ENCODE measurements around the gene GGN. TPM values are rescaled to one million over a fixed set of nuclear protein-coding genes. Genes with fewer than 3 reads are reported as not detected.

Gene GGN
- total RNA-seq, 1 donor from 2014 or later, result 1.1 TPM

DNA sequence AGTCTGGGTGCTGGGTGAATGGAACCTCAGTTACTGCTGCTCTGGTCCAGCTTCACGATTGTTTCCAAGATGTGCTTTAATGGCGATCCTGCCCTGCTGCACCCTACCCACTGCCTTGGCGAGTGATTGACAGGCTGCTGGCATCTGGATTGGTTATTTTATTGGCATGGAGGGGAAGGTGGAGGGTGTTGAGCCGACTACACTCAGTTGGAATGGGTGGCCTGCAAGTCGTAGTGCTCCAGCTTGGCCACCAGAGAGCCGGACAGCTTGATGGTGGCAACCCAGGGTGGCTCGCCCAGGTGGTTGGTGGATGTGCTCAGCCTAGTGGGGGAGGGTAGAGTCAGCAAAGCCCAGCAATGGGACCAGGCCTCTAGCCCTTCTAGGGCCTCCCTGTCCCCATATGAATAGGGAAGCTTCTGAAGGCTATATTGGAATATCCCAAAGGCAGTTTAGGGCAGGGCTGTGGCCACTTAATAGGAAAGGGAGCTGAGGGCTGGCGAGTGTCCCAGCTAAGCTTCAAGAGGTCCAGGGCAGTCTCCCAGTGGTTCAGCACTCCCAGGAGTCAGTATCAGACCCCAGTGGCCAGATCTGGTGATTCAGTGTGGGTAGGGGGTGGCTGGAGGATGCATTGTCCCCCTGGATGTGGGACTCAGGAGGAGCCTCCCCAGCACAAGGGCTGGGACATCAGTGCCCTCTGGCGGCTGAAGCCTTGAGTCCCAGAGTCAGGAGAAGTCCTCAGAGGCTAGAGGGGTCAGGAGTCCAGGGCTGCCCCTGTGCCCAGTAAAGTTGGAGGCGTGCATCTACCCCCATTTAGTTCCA lies 3.4 kb downstream of the GGN start:
- H3K4me1 Mint-ChIP-seq (ENCODE audit: unreplicated experiment), result peaks cover 9% of the 10 kb centered on the region
- peaks cover 18% of the 10 kb centered on the region for H3K36me3 Mint-ChIP-seq
- H3K4me3 Mint-ChIP-seq, result peak overlapping the region; percentile 36
- H3K27me3 Mint-ChIP-seq, result peaks cover 9% of the 10 kb centered on the region
- peak; percentile 31 for TF ChIP-seq CTCF (conservative IDR thresholded peaks at IDR 0.05)
- H3K9me3 Mint-ChIP-seq, result no peaks in the 10 kb centered on the region
- H3K27ac Mint-ChIP-seq, result peak overlapping the region; percentile 51
- no peak for DNase-seq (ENCODE audit: extremely low spot score, unreplicated experiment)

GRCh38 chr19:38383743-38384142 lies 4.1 kb downstream of the GGN start:
- H3K27me3 Mint-ChIP-seq, result peaks cover 8% of the 10 kb centered on the region

DNA sequence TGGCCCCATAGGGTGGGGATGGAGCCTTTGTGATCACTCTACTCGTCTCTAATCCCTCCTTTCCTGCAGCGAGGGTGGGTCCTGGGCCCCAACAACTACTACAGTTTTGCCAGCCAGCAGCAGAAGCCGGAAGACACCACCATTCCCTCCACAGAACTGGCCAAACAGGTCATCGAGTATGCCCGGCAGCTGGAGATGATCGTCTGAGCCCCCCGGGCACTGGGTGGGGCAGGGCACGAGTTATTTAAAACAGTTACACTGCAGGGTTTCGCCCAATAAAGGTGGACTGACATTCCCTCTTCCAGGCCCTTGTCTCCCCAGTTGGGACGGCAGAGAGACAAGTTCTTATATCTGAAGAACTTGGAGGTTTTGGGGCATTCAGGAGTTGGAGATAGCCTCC lies 4.7 kb downstream of the GGN start:
- H3K36me3 Mint-ChIP-seq, result peaks cover 19% of the 10 kb centered on the region
- peaks cover 7% of the 10 kb centered on the region for H3K27me3 Mint-ChIP-seq
- H3K4me3 Mint-ChIP-seq, result peak overlapping the region; percentile 55
- peak overlapping the region; percentile 83 for H3K27ac Mint-ChIP-seq
- TF ChIP-seq CTCF (conservative IDR thresholded peaks at IDR 0.05), result no peak
- no peaks in the 10 kb centered on the region for H3K9me3 Mint-ChIP-seq
- no peak for DNase-seq (ENCODE audit: extremely low spot score, unreplicated experiment)
- peaks cover 8% of the 10 kb centered on the region for H3K4me1 Mint-ChIP-seq (ENCODE audit: unreplicated experiment)

More at GRCh38 chr19:38383743-38384142, 4.1 kb downstream of the GGN start:
- TF ChIP-seq CTCF (conservative IDR thresholded peaks at IDR 0.05), result no peak
- DNase-seq (ENCODE audit: extremely low spot score, unreplicated experiment), result no peak
- H3K27ac Mint-ChIP-seq, result peak overlapping the region; percentile 83
- H3K4me3 Mint-ChIP-seq, result peak overlapping the region; percentile 55
- no peaks in the 10 kb centered on the region for H3K9me3 Mint-ChIP-seq
- H3K4me1 Mint-ChIP-seq (ENCODE audit: unreplicated experiment), result peaks cover 9% of the 10 kb centered on the region
- peaks cover 19% of the 10 kb centered on the region for H3K36me3 Mint-ChIP-seq

- DNase-seq (ENCODE audit: extremely low spot score, unreplicated experiment), result no peak
- Mint-ChIP-seq H3K27me3 (no peaks in the 10 kb centered on the region), H3K27ac (no peak overlapping the region), H3K4me3 (no peak overlapping the region), H3K9me3 (no peaks in the 10 kb centered on the region), H3K36me3 (peaks cover 17% of the 10 kb centered on the region), H3K4me1 (ENCODE audit: unreplicated experiment) (peaks cover 1% of the 10 kb centered on the region)
- no peak for TF ChIP-seq CTCF (conservative IDR thresholded peaks at IDR 0.05)
These were observed 6.7 kb downstream of the GGN start for GRCh38 chr19:38381138-38381537.

DNA sequence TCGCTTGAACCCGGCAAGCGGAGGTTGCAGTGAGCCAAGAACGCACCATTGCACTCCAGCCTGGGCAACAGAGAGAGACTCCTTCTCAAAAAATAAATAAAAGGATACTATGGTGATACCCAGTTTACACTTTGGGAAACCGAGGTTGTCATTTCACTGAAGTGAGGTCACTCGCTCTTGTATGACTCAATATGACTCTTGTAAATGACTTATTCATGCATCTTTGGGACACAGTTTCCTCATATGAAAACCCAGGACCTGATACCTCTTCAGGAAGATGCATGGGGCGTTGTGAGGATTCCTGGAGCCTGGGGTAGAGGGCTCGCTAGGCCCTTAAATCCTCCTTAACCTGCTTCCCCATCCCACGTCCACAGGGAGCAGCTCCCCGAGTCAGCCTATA lies 9.0 kb downstream of the GGN start:
- no peak for DNase-seq (ENCODE audit: extremely low spot score, unreplicated experiment)
- H3K27ac Mint-ChIP-seq, result no peak overlapping the region
- H3K4me1 Mint-ChIP-seq (ENCODE audit: unreplicated experiment), result peaks cover 19% of the 10 kb centered on the region
- no peak overlapping the region for H3K4me3 Mint-ChIP-seq
- no peak for TF ChIP-seq CTCF (conservative IDR thresholded peaks at IDR 0.05)
- H3K36me3 Mint-ChIP-seq, result peaks cover 17% of the 10 kb centered on the region
- no peaks in the 10 kb centered on the region for H3K27me3 Mint-ChIP-seq
- H3K9me3 Mint-ChIP-seq, result no peaks in the 10 kb centered on the region
